Adipocyte (in vitro differentiated cells): ENCODE measurements around the gene AQP3.

Experiments
- DNase-seq: peaks from one replicate; pipeline ENCODE4 v3.0.0-alpha.2; 2015; ENCODE audit warnings: low read depth
- H3K27me3 ChIP-seq: replicated peaks from 2 replicates; pipeline ENCODE4 v1.7.0; 2013; ENCODE audit warnings: mild to moderate bottlenecking, low read length, moderate library complexity; ENCODE audit not compliant: control insufficient read depth, insufficient read depth
- H3K36me3 ChIP-seq: 2 replicates; pipeline ENCODE4 v1.7.0; 2013; ENCODE audit warnings: low read length, mild to moderate bottlenecking, moderate library complexity; ENCODE audit not compliant: control insufficient read depth, insufficient read depth, severe bottlenecking
- H3K4me1 ChIP-seq: 2 replicates; pipeline ENCODE4 v1.7.0; 2013; ENCODE audit warnings: mild to moderate bottlenecking, low read length, moderate library complexity; ENCODE audit not compliant: control insufficient read depth, insufficient read depth
- H3K4me3 ChIP-seq: 2 replicates; pipeline ENCODE4 v1.7.0; 2013; ENCODE audit warnings: mild to moderate bottlenecking, low read length, moderate library complexity
- H3K9ac ChIP-seq: 2 replicates; pipeline ENCODE4 v1.7.0; 2013; ENCODE audit warnings: mild to moderate bottlenecking, low read length, moderate library complexity
- H3K9me3 ChIP-seq: 2 replicates; pipeline ENCODE4 v1.7.0; 2013; ENCODE audit warnings: mild to moderate bottlenecking, low read length, moderate library complexity; ENCODE audit not compliant: control insufficient read depth

Gene AQP3

GRCh38 chr9:33439731-33440130 is 7.7 kb downstream of the AQP3 start:
- peaks cover 22% of the 10 kb centered on the region for H3K27me3 ChIP-seq
- no peaks in the 10 kb centered on the region for H3K9me3 ChIP-seq
- DNase-seq: peak; percentile 14
- H3K9ac ChIP-seq: no peak overlapping the region
- H3K4me3 ChIP-seq: no peak overlapping the region
- peaks cover 16% of the 10 kb centered on the region for H3K4me1 ChIP-seq
- H3K36me3 ChIP-seq: peaks cover 13% of the 10 kb centered on the region

- peaks cover 13% of the 10 kb centered on the region for H3K36me3 ChIP-seq
- no peaks in the 10 kb centered on the region for H3K9me3 ChIP-seq
- H3K9ac ChIP-seq: no peak overlapping the region
- H3K27me3 ChIP-seq: peaks cover 22% of the 10 kb centered on the region
- no peak overlapping the region for H3K4me3 ChIP-seq
- no peak for DNase-seq
- peaks cover 16% of the 10 kb centered on the region for H3K4me1 ChIP-seq
Observed at GRCh38 chr9:33438926-33439680, 8.3 kb downstream of the AQP3 start.

- H3K36me3 ChIP-seq: peaks cover 13% of the 10 kb centered on the region
- H3K4me3 ChIP-seq: no peak overlapping the region
- H3K27me3 ChIP-seq: peaks cover 22% of the 10 kb centered on the region
- H3K4me1 ChIP-seq: peaks cover 16% of the 10 kb centered on the region
- no peak for DNase-seq
- no peak overlapping the region for H3K9ac ChIP-seq
- no peaks in the 10 kb centered on the region for H3K9me3 ChIP-seq
Observed at GRCh38 chr9:33437898-33438297, 9.5 kb downstream of the AQP3 start.

- H3K9me3 ChIP-seq: no peaks in the 10 kb centered on the region
- DNase-seq: no peak
Observed at GRCh38 chr9:33437205-33437604, 10.2 kb downstream of the AQP3 start.

GRCh38 chr9:33436445-33436844 is 10.9 kb downstream of the AQP3 start:
- H3K36me3 ChIP-seq: no peaks in the 10 kb centered on the region
- peaks cover 18% of the 10 kb centered on the region for H3K4me1 ChIP-seq
- peaks cover 22% of the 10 kb centered on the region for H3K27me3 ChIP-seq
- DNase-seq: peak; percentile 40
- no peaks in the 10 kb centered on the region for H3K9me3 ChIP-seq
- no peak overlapping the region for H3K9ac ChIP-seq
- no peak overlapping the region for H3K4me3 ChIP-seq

More at GRCh38 chr9:33437205-33437604, 10.2 kb downstream of the AQP3 start:
- Histone ChIP-seq H3K4me1 (peaks cover 16% of the 10 kb centered on the region), H3K36me3 (peaks cover 7% of the 10 kb centered on the region), H3K4me3 (no peak overlapping the region), H3K9ac (no peak overlapping the region), H3K27me3 (peaks cover 22% of the 10 kb centered on the region)

- Histone ChIP-seq H3K4me3 (no peak overlapping the region), H3K9ac (no peak overlapping the region), H3K27me3 (peaks cover 22% of the 10 kb centered on the region), H3K9me3 (no peaks in the 10 kb centered on the region), H3K36me3 (no peaks in the 10 kb centered on the region), H3K4me1 (peaks cover 24% of the 10 kb centered on the region)
- DNase-seq: no peak
Observed at GRCh38 chr9:33435821-33436277, 11.5 kb downstream of the AQP3 start.

GRCh38 chr9:33434317-33435105 is 12.9 kb downstream of the AQP3 start:
- no peak overlapping the region for H3K4me3 ChIP-seq

GRCh38 chr9:33433871-33434270 is 13.5 kb downstream of the AQP3 start:
- Histone ChIP-seq H3K9ac (no peak overlapping the region), H3K27me3 (peaks cover 17% of the 10 kb centered on the region), H3K9me3 (no peaks in the 10 kb centered on the region), H3K36me3 (no peaks in the 10 kb centered on the region), H3K4me3 (no peak overlapping the region), H3K4me1 (peaks cover 19% of the 10 kb centered on the region)
- DNase-seq: no peak

More at GRCh38 chr9:33434317-33435105, 12.9 kb downstream of the AQP3 start:
- H3K36me3 ChIP-seq: no peaks in the 10 kb centered on the region
- no peaks in the 10 kb centered on the region for H3K9me3 ChIP-seq
- H3K9ac ChIP-seq: no peak overlapping the region
- H3K4me1 ChIP-seq: peaks cover 20% of the 10 kb centered on the region
- peaks cover 17% of the 10 kb centered on the region for H3K27me3 ChIP-seq
- DNase-seq: no peak

GRCh38 chr9:33431420-33431819 is 16.0 kb downstream of the AQP3 start:
- DNase-seq: no peak
- peaks cover 15% of the 10 kb centered on the region for H3K4me1 ChIP-seq
- peaks cover 16% of the 10 kb centered on the region for H3K27me3 ChIP-seq
- no peaks in the 10 kb centered on the region for H3K36me3 ChIP-seq
- no peaks in the 10 kb centered on the region for H3K9me3 ChIP-seq
- H3K4me3 ChIP-seq: no peak overlapping the region
- H3K9ac ChIP-seq: no peak overlapping the region

GRCh38 chr9:33430942-33431341 is 16.5 kb downstream of the AQP3 start:
- Histone ChIP-seq H3K4me3 (no peak overlapping the region), H3K27me3 (peaks cover 11% of the 10 kb centered on the region), H3K36me3 (no peaks in the 10 kb centered on the region), H3K9me3 (no peaks in the 10 kb centered on the region), H3K9ac (no peak overlapping the region), H3K4me1 (peaks cover 13% of the 10 kb centered on the region)
- no peak for DNase-seq

- no peak overlapping the region for H3K9ac ChIP-seq
- H3K4me1 ChIP-seq: peaks cover 20% of the 10 kb centered on the region
- no peaks in the 10 kb centered on the region for H3K27me3 ChIP-seq
- no peaks in the 10 kb centered on the region for H3K9me3 ChIP-seq
- DNase-seq: no peak
- no peak overlapping the region for H3K4me3 ChIP-seq
- no peaks in the 10 kb centered on the region for H3K36me3 ChIP-seq
Observed at GRCh38 chr9:33429256-33429985, 18.0 kb downstream of the AQP3 start.
